Keratinocyte (primary cell): ENCODE data around the gene PTRH2. TPM values are rescaled to one million over a fixed set of nuclear protein-coding genes. Genes with fewer than 3 reads are reported as not detected.

Experiments
- DNase-seq: peaks from one replicate; pipeline ENCODE4 v3.0.0-alpha.2; 2011; ENCODE audit warnings: low read depth, missing footprints, low spot score
- FAIRE-seq: peaks from 2 replicates; lab custom pipeline; 2011; peaks lifted over from hg19 to GRCh38; lab: Jason Lieb, UNC
- H2AFZ ChIP-seq: 2 replicates; pipeline ENCODE4 v1.6.0; 2012; ENCODE audit warnings: low read length, control low read depth, inconsistent platforms; ENCODE audit not compliant: control insufficient read depth
- H3K27ac ChIP-seq: 2 replicates; pipeline ENCODE4 v1.5.1; 2011; ENCODE audit warnings: low read length; ENCODE audit not compliant: control insufficient read depth, insufficient read depth
- H3K27me3 ChIP-seq: 3 replicates; pipeline ENCODE4 v1.6.0; 2011; ENCODE audit warnings: low read length; ENCODE audit not compliant: control insufficient read depth, insufficient read depth; ENCODE audit errors: extremely low read depth
- H3K36me3 ChIP-seq, 2 experiments: 2 replicates in 1 of 2; 3 replicates in 1 of 2; pipeline ENCODE4 v1.5.1; 2011; ENCODE audit warnings: low read length in 2 of 2, mild to moderate bottlenecking in 1 of 2; ENCODE audit not compliant: control insufficient read depth in 2 of 2, insufficient read depth in 2 of 2; ENCODE audit errors: extremely low read depth in 1 of 2
- H3K4me1 ChIP-seq: 3 replicates; pipeline ENCODE4 v1.5.1; 2011; ENCODE audit warnings: low read length; ENCODE audit not compliant: control insufficient read depth, insufficient read depth; ENCODE audit errors: extremely low read depth
- H3K4me2 ChIP-seq: 3 replicates; pipeline ENCODE4 v1.6.0; 2011; ENCODE audit warnings: low read depth, low read length; ENCODE audit not compliant: control insufficient read depth, insufficient read depth; ENCODE audit errors: extremely low read depth
- H3K4me3 ChIP-seq, 3 experiments: fragments of 200-600 bp in 1 of 3; sonication (generic) in 1 of 3; 2 replicates in 2 of 3; 3 replicates in 1 of 3; pipeline ENCODE4 v1.5.1; 2011 to 2016; ENCODE audit warnings: low read length in 3 of 3, mild to moderate bottlenecking in 3 of 3, control low read depth in 2 of 3, inconsistent platforms in 1 of 3, low read depth in 1 of 3, mixed read lengths in 1 of 3, mixed run types in 1 of 3, moderate library complexity in 1 of 3; ENCODE audit not compliant: control insufficient read depth in 2 of 3, insufficient read depth in 2 of 3; ENCODE audit errors: extremely low read depth in 1 of 3
- H3K79me2 ChIP-seq: 2 replicates; pipeline ENCODE4 v1.6.0; 2012; ENCODE audit warnings: low read length; ENCODE audit not compliant: control insufficient read depth, insufficient read depth
- H3K9ac ChIP-seq: 3 replicates; pipeline ENCODE4 v1.6.0; 2011; ENCODE audit warnings: low read length; ENCODE audit not compliant: control insufficient read depth, insufficient read depth; ENCODE audit errors: extremely low read depth
- H3K9me1 ChIP-seq: 3 replicates; pipeline ENCODE4 v1.6.0; 2011; ENCODE audit warnings: low read length; ENCODE audit not compliant: control insufficient read depth, insufficient read depth; ENCODE audit errors: extremely low read depth
- H3K9me3 ChIP-seq: 2 replicates; pipeline ENCODE4 v1.5.1; 2012; ENCODE audit warnings: low read depth, low read length; ENCODE audit not compliant: control insufficient read depth
- H4K20me1 ChIP-seq: 3 replicates; pipeline ENCODE4 v1.6.0; 2011; ENCODE audit warnings: low read length; ENCODE audit not compliant: control insufficient read depth, insufficient read depth; ENCODE audit errors: extremely low read depth
- CTCF ChIP-seq, 3 experiments: IDR thresholded peaks in 1 of 3; conservative IDR thresholded peaks in 1 of 3; optimal IDR thresholded peaks in 1 of 3; 2 replicates in 2 of 3; 3 replicates in 1 of 3; pipeline versions ENCODE3 to v1.5.1; 2011; ENCODE audit warnings: low read length in 3 of 3, mild to moderate bottlenecking in 3 of 3, moderate library complexity in 2 of 3, control low read depth in 1 of 3, inconsistent platforms in 1 of 3; ENCODE audit not compliant: insufficient read depth in 2 of 3; ENCODE audit errors: extremely low read depth in 1 of 3
- EZH2 ChIP-seq: IDR thresholded peaks from one replicate; pipeline ENCODE4 v1.6.1; 2012; ENCODE audit warnings: inconsistent platforms, mild to moderate bottlenecking, low read length, moderate library complexity
- dilution Hi-C: fragments of 300-500 bp; cut with MboI; formaldehyde crosslinking; loops from one replicate; pipeline ENCODE4 v1.7.0; 2020; ENCODE audit warnings: low sequenced_read_pairs; ENCODE audit not compliant: extremely low pct_ligation_motif_present
- polyA plus RNA-seq, 5 experiments: library from polyadenylated mRNA; depleted of rRNA in 3 of 5; stranded (reverse) in 3 of 5; stranded (forward) in 1 of 5; unstranded in 1 of 5; fragments of >200 nt; gene quantifications; 1 replicate in 1 of 5; 2 replicates in 3 of 5; 3 replicates in 1 of 5; pipeline versions ENCODE4 v1.2.1 to v1.2.3, GENCODE V29; 2011 to 2012; ENCODE audit warnings: missing spikeins in 2 of 5, low read depth in 1 of 5, low replicate concordance in 1 of 5

Gene PTRH2
- polyA plus RNA-seq, 1 donor (not counting 4 experiments of a cell fraction or from before 2014, with no cell fraction given), result 107 TPM

DNA sequence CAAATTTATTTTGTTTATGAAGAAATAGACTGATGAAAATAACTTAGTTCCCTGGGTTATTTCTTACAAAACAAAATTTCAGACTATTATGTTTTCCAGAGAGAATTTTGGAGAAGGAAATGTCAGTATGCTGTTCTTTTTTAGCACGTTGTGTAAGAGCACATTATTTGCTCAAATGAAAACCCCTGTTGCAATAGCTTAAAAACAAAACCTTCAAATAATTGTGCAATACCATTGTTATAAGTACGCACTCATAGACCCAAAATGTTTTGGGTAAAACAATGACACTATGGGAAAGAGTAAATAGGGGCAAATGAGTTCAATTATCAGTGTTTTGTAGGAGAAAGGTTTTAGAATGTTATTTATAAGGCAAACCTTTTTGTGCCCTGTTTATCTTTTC lies 18.5 kb upstream of the PTRH2 start:
- Histone ChIP-seq H3K9me3 (no peaks in the 10 kb centered on the region), H3K4me3 (no peak overlapping the region), H3K9me1 (no peaks in the 10 kb centered on the region), H4K20me1 (no peaks in the 10 kb centered on the region), H3K9ac (no peak overlapping the region), H3K4me2 (no peak overlapping the region), H2AFZ (no peak overlapping the region), H3K4me1 (peaks cover 3% of the 10 kb centered on the region), H3K27ac (no peak overlapping the region), H3K27me3 (no peaks in the 10 kb centered on the region), H3K79me2 (peaks cover 71% of the 10 kb centered on the region), H3K36me3 (peaks cover 0 to 2% of the 10 kb centered on the region in 2 experiments)
- TF ChIP-seq EZH2, result no peak
- TF ChIP-seq CTCF (optimal IDR thresholded peaks at IDR 0.05 in 1 of 3, IDR thresholded peaks at IDR 0.05 in 1 of 3, conservative IDR thresholded peaks at IDR 0.05 in 1 of 3; ENCODE audit: extremely low read depth in 1 of 3, insufficient read depth in 2 of 3, low read length in 3 of 3), result no peak
- FAIRE-seq (no peak), DNase-seq (no peak)
- dilution Hi-C loops, result no loop called here

DNA sequence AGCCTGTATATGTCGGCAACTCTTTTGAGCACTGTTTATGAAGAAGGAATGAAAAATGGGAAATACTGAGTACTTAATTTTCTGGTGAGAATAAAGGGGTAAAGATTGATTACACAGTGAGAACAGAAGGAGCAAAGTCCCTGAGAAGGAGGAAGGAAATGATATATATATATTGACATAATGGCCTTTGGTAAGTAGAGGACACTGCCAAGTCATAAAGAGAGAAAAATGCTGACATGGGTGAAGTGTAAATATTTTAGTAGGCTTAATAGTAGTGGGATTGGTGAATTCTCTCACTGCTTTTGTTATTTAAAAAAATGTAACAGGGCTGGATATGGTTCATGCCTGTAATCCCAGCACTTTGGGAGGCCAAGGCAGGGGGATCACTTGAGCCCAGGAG lies 16.4 kb upstream of the PTRH2 start:
- Histone ChIP-seq H3K9me1 (no peaks in the 10 kb centered on the region), H3K9me3 (no peaks in the 10 kb centered on the region), H3K4me2 (no peak overlapping the region), H4K20me1 (no peaks in the 10 kb centered on the region), H3K9ac (no peak overlapping the region), H3K36me3 (peaks cover 2% of the 10 kb centered on the region in 2 experiments), H3K27ac (no peak overlapping the region), H3K27me3 (no peaks in the 10 kb centered on the region), H2AFZ (no peak overlapping the region), H3K79me2 (peaks cover 71% of the 10 kb centered on the region), H3K4me1 (no peaks in the 10 kb centered on the region), H3K4me3 (no peak overlapping the region)
- FAIRE-seq (no peak), DNase-seq (no peak)
- TF ChIP-seq CTCF (optimal IDR thresholded peaks at IDR 0.05 in 1 of 3, IDR thresholded peaks at IDR 0.05 in 1 of 3, conservative IDR thresholded peaks at IDR 0.05 in 1 of 3; ENCODE audit: extremely low read depth in 1 of 3, insufficient read depth in 2 of 3, low read length in 3 of 3) (no peak), EZH2 (no peak)
- dilution Hi-C loops, result no loop called here
